Activated T-helper 17 cell treated with anti-CD3 and anti-CD28 coated beads, Interleukin-2, amount 50 U/mL, for 72 hours (primary cell): ENCODE data around the gene ERN1. TPM values are rescaled to one million over a fixed set of nuclear protein-coding genes. Genes with fewer than 3 reads are reported as not detected.

Source experiments
- ATAC-seq: fragments of 150-1000 bp; cut with Tn5 transposase; replicated peaks from 2 replicates; pipeline ENCODE4 v1.10.0; 2021; ENCODE audit warnings: mild to moderate bottlenecking, moderate library complexity
- H3K27ac Mint-ChIP-seq: one replicate; pipeline ENCODE4 v1.8.0; 2022; ENCODE audit warnings: mixed read lengths
- H3K27me3 Mint-ChIP-seq: one replicate; pipeline ENCODE4 v1.8.0; 2022; ENCODE audit warnings: mixed read lengths
- H3K36me3 Mint-ChIP-seq: one replicate; pipeline ENCODE4 v1.8.0; 2022; ENCODE audit warnings: low read depth, mild to moderate bottlenecking, mixed read lengths
- H3K4me1 Mint-ChIP-seq: one replicate; pipeline ENCODE4 v1.8.0; 2022; ENCODE audit warnings: mixed read lengths
- H3K4me3 Mint-ChIP-seq: one replicate; pipeline ENCODE4 v1.8.0; 2022; ENCODE audit warnings: mild to moderate bottlenecking, mixed read lengths
- H3K9me3 Mint-ChIP-seq: one replicate; pipeline ENCODE4 v1.8.0; 2022; ENCODE audit warnings: mixed read lengths
- total RNA-seq, 2 donors: library from RNA; stranded (reverse); gene quantifications; one replicate each; pipeline ENCODE4 v1.2.3, GENCODE V29; 2022

Gene ERN1
- total RNA-seq, 2 donors from 2014 or later, result 42.2 to 93.3 TPM

DNA sequence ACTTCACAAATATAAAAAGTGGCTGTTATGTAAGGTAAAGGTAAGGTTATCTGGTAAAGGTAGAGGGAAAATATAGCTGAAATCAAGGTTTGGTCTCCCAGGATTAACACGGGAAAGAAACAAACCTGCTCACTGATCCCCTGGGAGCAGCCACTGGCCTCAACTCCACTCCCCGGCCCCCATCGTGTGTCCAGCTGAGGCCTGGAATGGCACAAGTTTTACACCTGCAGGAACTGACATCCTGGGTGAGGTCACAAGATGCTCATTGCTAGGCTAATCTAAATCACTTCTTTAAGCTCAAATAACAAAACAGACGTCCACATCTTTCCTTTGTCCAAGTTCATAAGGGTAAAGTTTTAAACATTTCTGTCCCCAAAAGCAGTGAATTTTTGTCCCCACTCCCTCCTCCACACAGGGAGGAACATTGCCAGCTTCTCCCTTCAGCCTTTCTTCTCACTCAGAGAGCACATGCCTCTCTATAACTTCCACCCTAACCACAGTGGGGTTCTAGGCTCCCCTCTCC, 46.3 kb downstream of the ERN1 start:
- Mint-ChIP-seq H3K27ac (no peak overlapping the region), H3K9me3 (no peaks in the 10 kb centered on the region), H3K4me1 (peaks cover 35% of the 10 kb centered on the region), H3K36me3 (peaks cover 52% of the 10 kb centered on the region), H3K27me3 (no peaks in the 10 kb centered on the region), H3K4me3 (no peak overlapping the region)
- ATAC-seq, result no peak

DNA sequence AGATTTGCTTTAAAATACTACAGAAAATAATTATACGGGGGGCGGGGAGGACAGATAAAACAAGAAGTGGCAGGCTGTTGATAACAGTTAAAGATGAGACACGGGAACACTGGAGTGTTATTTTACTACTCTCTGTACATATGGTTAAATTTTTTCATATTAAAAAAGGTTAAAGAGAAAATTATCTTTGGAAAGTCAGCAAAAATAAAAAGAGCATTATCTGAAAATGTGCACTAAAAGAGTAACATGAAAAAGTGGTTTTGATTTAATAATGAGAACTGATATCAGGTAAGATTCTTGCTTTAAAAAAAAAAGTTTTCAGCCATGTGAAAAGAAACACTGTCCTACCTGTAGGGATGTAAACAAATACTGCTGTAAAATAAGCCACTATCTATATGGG, 46.9 kb downstream of the ERN1 start:
- Mint-ChIP-seq H3K4me3 (no peak overlapping the region), H3K36me3 (peaks cover 55% of the 10 kb centered on the region), H3K4me1 (peaks cover 30% of the 10 kb centered on the region), H3K27ac (no peak overlapping the region), H3K27me3 (no peaks in the 10 kb centered on the region), H3K9me3 (no peaks in the 10 kb centered on the region)
- ATAC-seq, result no peak

- Mint-ChIP-seq H3K9me3 (no peaks in the 10 kb centered on the region), H3K36me3 (peaks cover 61% of the 10 kb centered on the region), H3K4me3 (no peak overlapping the region), H3K4me1 (peaks cover 20% of the 10 kb centered on the region), H3K27ac (no peak overlapping the region), H3K27me3 (no peaks in the 10 kb centered on the region)
- ATAC-seq, result peak; percentile 83
Measured at GRCh38 chr17:64081802-64082799, 47.8 kb downstream of the ERN1 start.

DNA sequence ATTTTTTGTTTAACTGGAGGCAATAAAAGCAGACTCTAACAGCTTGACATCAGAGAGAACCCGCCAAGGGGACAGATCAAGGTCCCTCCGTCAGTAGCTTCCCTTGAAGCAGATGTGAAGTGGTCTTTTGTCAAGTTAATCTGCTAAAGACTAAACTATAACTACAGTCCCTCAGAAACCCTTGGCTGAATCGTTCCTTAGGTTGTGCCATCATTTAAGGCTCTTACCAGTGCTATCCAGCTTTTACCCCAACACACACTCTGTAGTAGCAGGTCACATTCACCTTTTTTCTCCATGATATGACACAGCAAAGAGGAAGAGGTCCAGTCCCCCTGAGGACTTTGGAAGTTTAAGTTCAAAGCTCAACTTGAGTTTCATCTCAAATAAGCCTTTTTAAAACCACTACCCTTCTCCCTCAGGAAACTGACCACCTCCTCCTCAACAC, 49.7 kb downstream of the ERN1 start:
- Mint-ChIP-seq H3K36me3 (peaks cover 76% of the 10 kb centered on the region), H3K27me3 (no peaks in the 10 kb centered on the region), H3K9me3 (no peaks in the 10 kb centered on the region), H3K4me1 (peaks cover 25% of the 10 kb centered on the region), H3K27ac (peak overlapping the region; percentile 58), H3K4me3 (peak overlapping the region; percentile 4)
- no peak for ATAC-seq

DNA sequence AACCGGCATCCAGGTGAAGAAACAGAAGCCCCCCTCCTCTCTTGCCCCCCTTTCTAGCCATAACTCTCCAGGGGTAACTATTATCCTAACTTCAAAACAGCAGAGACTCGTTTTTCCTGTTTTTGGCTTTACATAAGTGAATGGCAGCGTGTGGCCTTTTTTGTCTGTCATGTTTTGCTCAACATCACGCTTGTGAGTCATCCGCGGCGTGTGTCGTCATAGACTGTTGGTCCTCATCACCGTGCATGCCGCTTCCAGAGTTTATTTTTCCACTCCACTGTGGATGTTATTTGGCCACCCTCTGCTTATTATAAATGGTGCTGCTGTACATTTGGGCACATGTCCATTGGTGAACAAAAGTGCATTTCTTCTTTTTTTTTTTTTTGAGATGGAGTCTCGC, 52.6 kb downstream of the ERN1 start:
- Mint-ChIP-seq H3K9me3 (no peaks in the 10 kb centered on the region), H3K4me3 (no peak overlapping the region), H3K27ac (peak overlapping the region; percentile 64), H3K27me3 (no peaks in the 10 kb centered on the region), H3K36me3 (peaks cover 96% of the 10 kb centered on the region), H3K4me1 (peaks cover 19% of the 10 kb centered on the region)
- no peak for ATAC-seq

GRCh38 chr17:64075913-64076312, 54.0 kb downstream of the ERN1 start:
- no peaks in the 10 kb centered on the region for H3K27me3 Mint-ChIP-seq
- peak overlapping the region; percentile 64 for H3K27ac Mint-ChIP-seq
- H3K4me1 Mint-ChIP-seq, result peaks cover 14% of the 10 kb centered on the region
- no peak for ATAC-seq
- peak overlapping the region; percentile 21 for H3K4me3 Mint-ChIP-seq
- H3K9me3 Mint-ChIP-seq, result peaks cover 1% of the 10 kb centered on the region
- H3K36me3 Mint-ChIP-seq, result peaks cover 97% of the 10 kb centered on the region

GRCh38 chr17:64074704-64075426, 55.1 kb downstream of the ERN1 start:
- Mint-ChIP-seq H3K4me3 (no peak overlapping the region), H3K27me3 (no peaks in the 10 kb centered on the region), H3K9me3 (peaks cover 4% of the 10 kb centered on the region), H3K27ac (peak overlapping the region; percentile 64), H3K4me1 (peaks cover 10% of the 10 kb centered on the region), H3K36me3 (peaks cover 97% of the 10 kb centered on the region)
- ATAC-seq, result no peak

- Mint-ChIP-seq H3K4me1 (peaks cover 10% of the 10 kb centered on the region), H3K36me3 (peaks cover 97% of the 10 kb centered on the region), H3K9me3 (peaks cover 4% of the 10 kb centered on the region), H3K27me3 (no peaks in the 10 kb centered on the region), H3K27ac (peak overlapping the region; percentile 29), H3K4me3 (no peak overlapping the region)
- no peak for ATAC-seq
Measured at GRCh38 chr17:64073771-64074703, 55.9 kb downstream of the ERN1 start.

- no peak for ATAC-seq
- peak overlapping the region; percentile 70 for H3K27ac Mint-ChIP-seq
- peaks cover 4% of the 10 kb centered on the region for H3K9me3 Mint-ChIP-seq
- peaks cover 30% of the 10 kb centered on the region for H3K4me1 Mint-ChIP-seq
- peaks cover 97% of the 10 kb centered on the region for H3K36me3 Mint-ChIP-seq
- H3K4me3 Mint-ChIP-seq, result no peak overlapping the region
- no peaks in the 10 kb centered on the region for H3K27me3 Mint-ChIP-seq
Measured at GRCh38 chr17:64071111-64071510, 58.8 kb downstream of the ERN1 start.

- H3K9me3 Mint-ChIP-seq, result peaks cover 4% of the 10 kb centered on the region
- peaks cover 97% of the 10 kb centered on the region for H3K36me3 Mint-ChIP-seq
- no peaks in the 10 kb centered on the region for H3K27me3 Mint-ChIP-seq
- no peak overlapping the region for H3K4me3 Mint-ChIP-seq
- H3K27ac Mint-ChIP-seq, result peak overlapping the region; percentile 6
- no peak for ATAC-seq
- H3K4me1 Mint-ChIP-seq, result peaks cover 30% of the 10 kb centered on the region
Measured at GRCh38 chr17:64070213-64070612, 59.7 kb downstream of the ERN1 start.

- Mint-ChIP-seq H3K27me3 (no peaks in the 10 kb centered on the region), H3K27ac (peak overlapping the region; percentile 66), H3K9me3 (peaks cover 4% of the 10 kb centered on the region), H3K36me3 (peaks cover 97% of the 10 kb centered on the region), H3K4me3 (no peak overlapping the region), H3K4me1 (peaks cover 38% of the 10 kb centered on the region)
- ATAC-seq, result no peak
Measured at GRCh38 chr17:64069143-64069542, 60.8 kb downstream of the ERN1 start.

DNA sequence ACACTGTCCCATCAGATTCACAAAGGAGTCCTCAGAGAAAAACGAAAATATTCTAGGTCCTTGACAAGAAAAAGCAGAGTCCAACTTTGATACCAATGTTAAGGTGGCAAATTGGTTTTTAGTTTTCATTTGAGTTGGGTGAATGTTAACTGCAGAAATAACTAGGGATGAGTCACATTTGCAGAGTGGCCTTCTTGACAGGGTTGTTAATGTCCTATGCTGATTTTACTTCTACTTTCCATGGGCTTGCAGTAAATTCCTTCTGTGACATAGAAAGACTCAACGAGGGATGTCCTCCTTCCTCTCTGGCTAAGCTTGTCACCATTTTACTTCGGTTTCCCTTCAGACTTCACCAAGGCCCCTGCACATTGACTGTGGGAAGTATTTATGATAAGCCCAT, 62.3 kb downstream of the ERN1 start:
- Mint-ChIP-seq H3K27ac (peak overlapping the region; percentile 93), H3K27me3 (no peaks in the 10 kb centered on the region)

DNA sequence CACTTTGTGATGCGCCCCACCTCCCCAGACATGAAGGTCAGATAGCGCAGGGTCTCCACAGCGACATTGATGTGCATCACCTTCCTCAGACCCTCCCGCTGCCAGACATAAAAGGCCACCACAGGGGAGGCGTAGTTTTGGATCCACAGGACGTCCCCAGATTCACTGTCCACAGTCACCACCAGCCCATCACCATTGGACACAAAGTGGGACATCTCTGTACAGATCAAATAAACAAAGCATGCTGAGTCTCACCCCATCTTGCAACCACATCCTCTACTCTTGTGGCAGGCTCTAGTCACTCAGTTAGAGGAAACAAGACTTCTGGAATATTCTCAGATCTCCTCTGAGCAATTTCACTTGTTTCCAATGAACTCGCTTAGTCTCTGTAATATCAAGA, 63.2 kb downstream of the ERN1 start:
- peak overlapping the region; percentile 93 for H3K27ac Mint-ChIP-seq
- H3K36me3 Mint-ChIP-seq, result peaks cover 100% of the 10 kb centered on the region
- peaks cover 4% of the 10 kb centered on the region for H3K9me3 Mint-ChIP-seq
- H3K27me3 Mint-ChIP-seq, result no peaks in the 10 kb centered on the region
- H3K4me3 Mint-ChIP-seq, result peak overlapping the region; percentile 85
- peaks cover 55% of the 10 kb centered on the region for H3K4me1 Mint-ChIP-seq
- peak; percentile 77 for ATAC-seq

More for the DNA sequence above, 62.3 kb downstream of the ERN1 start:
- Mint-ChIP-seq H3K9me3 (peaks cover 4% of the 10 kb centered on the region), H3K4me1 (peaks cover 51% of the 10 kb centered on the region), H3K36me3 (peaks cover 100% of the 10 kb centered on the region), H3K4me3 (peak overlapping the region; percentile 85)
- peak; percentile 17 for ATAC-seq
